GM12891 (cell line): ENCODE data around the gene TACC2.

Experiments used
- POLR2A ChIP-seq: IDR thresholded peaks from 2 replicates; pipeline ENCODE4 v1.6.1; 2011; ENCODE audit warnings: low read depth, low read length, control low read depth
- POLR2AphosphoS5 ChIP-seq: IDR thresholded peaks from 2 replicates; pipeline ENCODE4 v1.6.1; 2011; ENCODE audit warnings: low read depth, low read length, control low read depth
- SPI1 ChIP-seq: IDR thresholded peaks from 2 replicates; pipeline ENCODE4 v1.6.1; 2011; ENCODE audit warnings: low read depth, low read length, control low read depth
- TAF1 ChIP-seq: IDR thresholded peaks from 2 replicates; pipeline ENCODE4 v1.6.1; 2011; ENCODE audit warnings: low read depth, low read length, control low read depth

DNA sequence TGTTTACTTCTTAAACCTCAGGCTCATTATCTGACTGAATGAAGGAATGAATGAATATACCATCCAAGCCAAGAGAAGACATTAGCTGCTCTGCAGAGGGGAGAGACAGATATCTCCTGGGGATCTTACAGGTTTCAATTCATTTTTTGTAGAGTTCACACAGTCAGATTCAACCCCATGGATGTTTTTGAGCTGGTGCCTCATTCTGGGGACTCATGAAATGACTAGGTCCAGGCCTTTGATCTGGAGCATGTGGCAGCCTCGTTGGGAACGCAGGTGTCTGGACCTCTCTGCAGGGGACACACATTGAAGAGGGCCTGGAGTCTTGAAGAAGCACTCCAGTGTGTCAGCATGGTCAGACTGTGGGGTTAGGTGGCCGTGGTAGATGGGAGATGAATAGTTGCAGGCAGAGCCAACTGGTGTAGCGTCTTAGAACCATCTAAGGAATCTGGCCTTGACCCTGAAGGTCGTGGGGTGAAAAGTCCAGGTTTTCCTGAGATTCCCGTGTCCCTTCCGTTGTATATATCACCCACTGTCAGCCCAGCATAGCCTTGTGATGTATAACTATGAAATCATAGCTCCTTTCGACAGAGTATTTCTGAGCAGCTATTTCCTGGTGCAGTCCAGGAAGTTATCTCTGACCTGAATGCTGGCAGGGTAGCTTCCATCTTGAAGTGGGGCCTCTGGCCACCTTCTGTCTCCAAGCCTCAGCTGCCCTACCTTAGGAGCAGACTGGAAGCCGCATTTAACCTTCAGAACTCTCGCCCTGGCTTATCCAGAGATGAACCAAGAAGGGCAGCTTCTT lies 304.4 kb downstream of the TACC2 start:
- TF ChIP-seq POLR2A (no peak), POLR2AphosphoS5 (no peak), TAF1 (no peak), SPI1 (peak; percentile 41)
